22Rv1 (cell line): Measurements from ENCODE around the gene ESRP2.

Experiments
- ZFX ChIP-seq: fragments of 450-650 bp; IDR thresholded peaks from 2 replicates; pipeline ENCODE4 v1.6.1; 2017; ENCODE audit warnings: antibody characterized with exemption, borderline replicate concordance
- TF ChIP-seq, protein P1 (sequence below): fragments of 450-650 bp; IDR thresholded peaks from 2 replicates; pipeline ENCODE4 v1.5.1; 2017; ENCODE audit warnings: mild to moderate bottlenecking

DNA sequence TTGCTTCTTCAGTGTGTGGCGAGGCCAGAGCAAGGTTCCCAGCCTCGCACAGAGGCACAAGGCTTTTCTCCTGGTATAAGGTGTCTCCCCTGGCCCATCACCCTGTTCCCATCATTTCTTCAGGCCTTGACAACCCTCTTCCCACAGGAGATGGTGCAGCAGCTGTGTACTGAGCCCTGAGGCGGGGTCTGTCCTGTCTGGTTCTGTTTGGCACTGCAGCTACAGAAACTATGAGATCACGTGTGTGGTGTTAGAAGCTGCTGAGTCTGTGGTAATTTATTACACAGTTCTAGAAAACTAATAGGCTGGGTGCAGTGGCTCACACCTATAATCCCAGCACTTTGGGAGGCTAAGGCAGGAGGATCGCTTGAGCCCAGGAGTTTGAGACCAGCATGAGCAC, 16.5 kb upstream of the ESRP2 start:
- TF ChIP-seq, protein P1, sequence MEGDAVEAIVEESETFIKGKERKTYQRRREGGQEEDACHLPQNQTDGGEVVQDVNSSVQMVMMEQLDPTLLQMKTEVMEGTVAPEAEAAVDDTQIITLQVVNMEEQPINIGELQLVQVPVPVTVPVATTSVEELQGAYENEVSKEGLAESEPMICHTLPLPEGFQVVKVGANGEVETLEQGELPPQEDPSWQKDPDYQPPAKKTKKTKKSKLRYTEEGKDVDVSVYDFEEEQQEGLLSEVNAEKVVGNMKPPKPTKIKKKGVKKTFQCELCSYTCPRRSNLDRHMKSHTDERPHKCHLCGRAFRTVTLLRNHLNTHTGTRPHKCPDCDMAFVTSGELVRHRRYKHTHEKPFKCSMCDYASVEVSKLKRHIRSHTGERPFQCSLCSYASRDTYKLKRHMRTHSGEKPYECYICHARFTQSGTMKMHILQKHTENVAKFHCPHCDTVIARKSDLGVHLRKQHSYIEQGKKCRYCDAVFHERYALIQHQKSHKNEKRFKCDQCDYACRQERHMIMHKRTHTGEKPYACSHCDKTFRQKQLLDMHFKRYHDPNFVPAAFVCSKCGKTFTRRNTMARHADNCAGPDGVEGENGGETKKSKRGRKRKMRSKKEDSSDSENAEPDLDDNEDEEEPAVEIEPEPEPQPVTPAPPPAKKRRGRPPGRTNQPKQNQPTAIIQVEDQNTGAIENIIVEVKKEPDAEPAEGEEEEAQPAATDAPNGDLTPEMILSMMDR = no peak
- no peak for TF ChIP-seq ZFX
